ENCODE results near the gene SOBP.

Gene SOBP

DNA sequence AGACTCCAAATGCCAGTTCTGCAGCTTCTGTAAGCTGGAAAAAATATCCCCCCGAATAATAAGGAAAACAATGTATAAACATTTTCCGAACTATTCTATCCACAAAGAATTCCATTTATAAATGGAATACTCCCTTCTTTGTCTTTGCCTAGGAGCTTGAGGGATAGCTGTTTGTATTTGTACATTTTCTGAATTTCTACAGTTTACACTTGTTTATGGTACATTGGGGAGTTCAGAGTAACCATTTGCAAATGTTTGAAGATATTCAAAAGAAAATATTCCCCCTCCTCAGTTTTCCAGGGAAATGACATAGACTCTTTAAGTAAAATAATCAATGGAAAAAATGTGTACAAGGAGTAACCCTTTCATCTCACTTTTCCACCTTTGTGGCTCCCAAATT lies 149.6 kb downstream of the SOBP start:
- DNase-seq (ENCODE audit: low read depth in 2 of 2), result no peak

DNA sequence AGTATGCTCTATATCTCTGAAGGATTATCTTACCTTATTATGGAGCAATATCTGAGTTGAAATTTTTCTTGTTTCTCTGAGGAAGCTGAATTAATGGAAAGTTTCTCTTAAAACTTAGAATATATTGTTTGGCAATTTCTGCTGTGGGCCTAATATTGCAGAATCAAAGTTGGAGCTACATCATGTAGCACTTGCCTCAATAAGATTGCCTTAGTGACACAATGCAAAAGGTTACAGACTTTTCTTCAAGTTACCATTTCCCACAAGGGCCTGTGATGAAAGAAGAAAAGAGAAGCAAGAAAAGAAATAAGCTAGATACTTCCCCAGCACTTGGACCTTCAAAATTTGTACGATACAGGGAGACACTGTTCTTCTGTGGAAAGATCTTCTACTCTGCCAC lies 151.2 kb downstream of the SOBP start:
- no peak for DNase-seq (ENCODE audit: low read depth in 2 of 2)

DNA sequence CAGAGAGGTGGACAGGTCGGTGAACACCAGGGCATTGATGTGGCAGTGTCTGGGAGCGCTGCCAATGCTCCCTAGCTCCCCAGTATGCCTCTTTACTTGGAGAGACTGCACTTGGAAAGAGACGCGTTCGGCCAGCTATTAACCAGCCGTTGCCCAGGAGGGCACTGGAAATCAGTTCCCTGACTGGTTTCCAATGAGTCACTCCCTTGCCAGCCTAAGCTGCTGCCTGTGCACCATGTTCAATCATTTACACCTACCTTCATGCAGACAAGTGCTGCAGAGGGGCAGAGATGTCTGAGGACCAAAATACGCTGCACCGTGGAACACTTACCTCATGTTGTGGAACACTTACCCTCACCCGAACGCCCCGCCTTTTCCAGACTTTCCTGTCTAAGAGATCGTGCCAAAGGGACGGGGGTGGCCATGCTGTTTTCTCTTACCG lies 151.6 kb downstream of the SOBP start:
- no peak for DNase-seq (ENCODE audit: low read depth in 2 of 2)

DNA sequence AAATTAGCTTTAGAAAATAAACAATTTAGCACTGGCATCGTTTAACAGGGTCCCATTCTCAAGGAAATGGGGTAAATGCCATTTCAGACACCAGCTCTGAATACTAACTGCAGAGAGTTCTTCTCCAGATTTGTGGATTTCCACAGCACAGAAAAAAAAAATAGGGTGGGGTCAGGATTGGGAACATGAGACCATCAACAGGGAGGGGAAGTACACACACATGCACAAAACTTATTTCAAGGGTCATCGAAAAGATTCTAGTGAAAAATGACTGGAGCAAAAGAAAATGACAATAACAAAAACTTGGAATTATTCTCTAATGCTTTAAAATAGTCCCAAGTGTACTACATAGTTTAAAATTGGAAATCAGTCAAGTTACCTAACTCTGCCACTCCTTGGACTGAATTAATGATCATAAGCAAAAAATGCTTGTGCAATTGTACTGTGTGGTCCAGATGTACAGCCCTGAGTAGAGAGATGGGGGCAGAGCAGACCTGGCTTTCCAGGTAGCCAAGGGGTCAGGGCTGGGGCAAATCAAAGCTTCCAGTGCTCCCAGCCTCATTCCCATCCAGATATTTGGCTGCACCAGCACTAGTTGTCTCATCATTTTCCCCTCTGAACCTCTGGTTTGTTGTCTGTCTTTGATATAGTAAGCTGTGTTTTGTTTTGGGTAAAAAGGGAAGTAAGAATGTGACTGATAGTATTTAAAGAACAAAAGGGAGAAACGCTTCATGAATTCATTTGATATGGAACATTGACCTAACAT lies 152.4 kb downstream of the SOBP start:
- no peak for DNase-seq (ENCODE audit: low read depth in 2 of 2)

DNA sequence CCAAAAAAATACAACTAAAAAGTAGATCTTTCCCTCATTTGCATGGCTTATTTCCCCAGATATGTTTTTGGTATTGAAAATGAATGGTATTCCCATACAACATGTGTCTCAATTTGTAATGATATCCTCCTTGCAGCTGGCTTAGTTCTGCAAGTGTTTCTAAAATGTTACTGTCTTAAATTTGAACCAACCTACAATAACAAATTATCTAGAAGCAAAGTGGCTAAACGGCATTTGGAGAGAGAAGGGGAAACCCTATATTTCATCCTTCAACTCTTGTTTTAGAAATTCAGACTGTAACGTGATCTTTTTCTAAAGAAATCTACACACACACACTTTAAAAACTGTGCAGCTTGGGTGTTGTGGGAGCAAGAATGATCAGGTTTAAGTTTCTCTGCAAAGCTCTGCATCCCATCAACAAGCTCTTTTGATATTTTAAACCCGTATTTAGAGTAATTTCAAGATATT lies 153.0 kb downstream of the SOBP start:
- DNase-seq (ENCODE audit: low read depth in 2 of 2), result no peak

DNA sequence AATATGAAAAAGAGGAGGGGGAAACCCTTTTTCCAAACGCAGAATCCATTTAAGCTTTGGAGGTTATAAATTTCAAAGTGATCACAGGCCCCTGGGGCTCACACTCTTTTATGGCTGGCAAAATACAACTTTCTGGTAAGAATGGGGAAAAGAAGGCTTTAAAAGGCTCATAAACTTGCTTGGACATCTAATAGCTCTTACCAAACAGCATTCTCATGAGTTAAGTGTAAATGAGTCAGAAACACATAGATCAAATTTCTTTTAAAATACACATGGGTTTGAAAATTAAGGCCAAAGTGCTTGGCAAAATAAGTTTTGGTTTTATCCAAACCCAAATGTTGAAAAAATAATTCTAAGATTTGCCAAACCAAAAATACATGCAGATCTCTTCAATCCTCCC lies 154.6 kb downstream of the SOBP start:
- DNase-seq (ENCODE audit: low read depth in 2 of 2), result no peak

DNA sequence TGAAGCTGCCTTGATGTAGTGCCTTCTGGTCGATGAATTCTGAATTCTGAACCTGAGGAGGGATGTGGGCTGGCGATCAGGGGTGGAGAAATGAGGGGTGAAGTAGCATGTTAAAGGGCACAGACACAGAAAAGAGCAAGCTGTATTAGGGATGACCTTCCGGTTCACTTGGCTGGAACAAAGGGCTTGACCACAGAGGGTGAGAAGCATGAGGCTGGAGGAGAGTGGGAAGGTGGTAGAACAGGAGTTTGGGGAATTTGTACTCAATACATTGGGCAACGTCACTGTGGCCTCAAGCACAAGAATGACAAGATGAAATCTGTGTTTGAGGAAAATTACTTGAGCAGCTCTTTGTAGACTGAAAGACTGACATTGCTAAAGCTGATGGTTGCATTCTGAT lies 155.8 kb downstream of the SOBP start:
- DNase-seq (ENCODE audit: low read depth in 2 of 2), result no peak

DNA sequence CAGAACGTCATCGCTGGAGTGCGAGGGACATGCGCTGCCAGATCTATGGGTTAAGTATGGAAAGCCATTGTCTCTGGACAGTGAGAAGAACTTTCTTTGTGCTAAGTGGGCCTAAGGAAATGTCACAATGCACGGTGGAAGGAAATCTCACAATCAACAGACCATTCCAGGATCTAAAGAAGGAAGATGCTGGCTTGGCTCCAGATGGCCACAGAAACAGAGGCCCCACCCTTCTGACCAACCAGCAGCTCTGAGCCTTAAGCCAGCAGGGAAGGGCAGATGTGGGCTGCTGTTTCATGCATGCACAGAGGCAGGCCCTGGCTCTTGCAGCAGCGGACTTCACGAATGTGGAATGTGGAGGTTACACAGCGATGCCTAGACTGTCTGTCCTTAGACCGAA lies 156.3 kb downstream of the SOBP start:
- no peak for DNase-seq (ENCODE audit: low read depth in 2 of 2)

DNA sequence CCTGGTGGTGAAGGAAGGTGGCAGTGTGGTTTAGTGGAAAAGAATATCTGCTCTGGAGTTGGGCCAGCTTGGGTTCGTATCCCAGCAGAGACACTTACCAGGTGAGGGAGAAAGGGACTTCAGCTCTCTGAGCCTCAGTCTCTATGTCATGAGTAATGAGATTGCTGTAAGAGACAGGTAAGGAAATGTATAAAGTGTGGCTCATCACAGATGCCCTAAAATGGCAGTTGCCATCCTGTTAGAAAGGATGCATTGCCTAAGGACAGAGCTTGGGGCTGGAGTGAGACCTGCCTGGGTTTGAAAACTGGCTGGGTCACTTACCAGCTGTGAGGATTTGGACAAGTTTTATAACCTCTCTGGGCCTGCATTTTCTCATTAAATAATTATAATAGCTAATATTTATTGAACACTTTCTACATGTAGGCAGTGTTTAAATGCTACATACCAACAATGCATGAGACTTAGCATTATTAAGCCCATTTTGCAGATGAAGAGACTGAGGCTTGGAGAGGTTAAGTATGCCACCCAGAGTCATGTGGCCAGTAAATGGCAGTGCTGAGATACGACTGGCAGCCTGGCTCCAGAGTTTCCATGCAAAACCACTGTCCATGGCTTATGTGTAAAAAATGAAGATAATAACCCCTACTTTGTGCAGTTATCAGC lies 157.0 kb downstream of the SOBP start:
- no peak for DNase-seq (ENCODE audit: low read depth in 2 of 2)

DNA sequence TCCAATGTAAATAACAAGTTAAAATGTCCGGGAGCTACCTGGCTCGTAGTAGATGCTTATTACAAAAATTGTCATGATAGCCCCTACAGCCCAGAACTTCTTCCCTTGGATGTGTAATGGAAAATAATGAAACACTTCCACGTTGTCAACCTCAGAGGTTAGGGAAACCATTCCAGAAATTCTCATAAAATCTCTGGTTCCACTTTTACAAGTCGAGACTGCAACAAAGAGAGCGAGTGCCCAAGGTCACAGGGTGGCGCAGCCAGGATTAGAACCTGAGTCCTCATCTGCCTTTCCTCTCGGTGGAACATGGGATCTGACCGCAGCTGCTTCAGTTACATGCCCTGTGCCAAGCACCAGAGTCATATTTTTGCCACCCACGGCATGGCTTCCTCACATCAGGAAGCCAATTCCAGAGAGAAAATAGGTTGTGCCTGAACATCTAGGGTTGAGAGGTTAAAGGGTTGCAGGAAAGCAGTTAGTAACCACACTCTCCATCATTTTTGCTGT lies 157.6 kb downstream of the SOBP start:
- no peak for DNase-seq (ENCODE audit: low read depth in 2 of 2)

DNA sequence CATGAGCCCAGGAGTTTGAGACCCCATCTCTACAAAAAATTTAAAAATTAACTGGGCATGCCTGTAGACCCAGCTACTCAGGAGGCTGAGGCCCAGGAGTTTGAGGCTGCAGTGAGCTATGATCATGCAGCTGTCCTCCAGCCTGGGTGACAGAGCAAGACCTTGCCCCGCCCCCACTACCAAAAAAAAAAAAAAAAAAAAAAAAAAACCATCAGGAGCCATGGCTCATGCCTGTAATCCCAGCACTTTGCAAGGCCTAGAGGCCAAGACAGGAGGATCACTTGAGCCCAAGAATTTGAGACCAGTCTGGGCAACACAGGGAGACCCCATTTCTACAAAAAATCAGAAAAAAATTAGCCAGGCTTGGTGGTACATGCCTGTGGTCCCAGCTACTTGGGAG lies 159.1 kb downstream of the SOBP start:
- no peak for DNase-seq (ENCODE audit: low read depth in 2 of 2)

DNA sequence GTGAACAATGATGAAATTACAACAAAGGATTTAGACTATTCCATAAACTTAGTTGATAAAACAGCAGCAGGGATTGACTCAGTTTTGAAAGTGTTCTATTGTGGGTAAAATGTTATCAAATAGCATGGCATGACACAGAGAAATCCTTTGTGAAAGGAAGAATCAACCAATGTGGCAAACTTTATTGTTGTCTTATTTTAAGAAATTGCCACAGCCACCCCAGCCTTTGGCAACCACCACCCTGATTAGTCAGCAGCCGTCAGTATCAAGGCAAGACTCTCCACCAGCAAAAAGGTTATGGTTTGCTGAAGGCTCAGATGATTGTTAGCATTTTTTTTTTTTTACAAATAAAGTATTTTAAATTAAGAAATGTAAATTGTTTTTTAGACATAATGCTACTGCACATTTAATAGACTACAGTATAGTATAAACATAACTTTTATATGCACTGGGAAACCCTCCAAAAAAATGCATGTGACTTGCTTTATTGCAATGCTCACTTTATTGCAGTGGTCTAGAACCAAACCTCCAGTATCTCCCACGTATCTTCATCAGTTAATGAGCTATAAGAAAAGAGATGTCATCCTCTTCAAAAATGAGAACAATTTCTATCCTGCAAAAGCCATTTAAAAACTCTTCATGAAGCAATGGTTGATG lies 162.7 kb downstream of the SOBP start:
- no peak for DNase-seq (ENCODE audit: low read depth in 2 of 2)

DNA sequence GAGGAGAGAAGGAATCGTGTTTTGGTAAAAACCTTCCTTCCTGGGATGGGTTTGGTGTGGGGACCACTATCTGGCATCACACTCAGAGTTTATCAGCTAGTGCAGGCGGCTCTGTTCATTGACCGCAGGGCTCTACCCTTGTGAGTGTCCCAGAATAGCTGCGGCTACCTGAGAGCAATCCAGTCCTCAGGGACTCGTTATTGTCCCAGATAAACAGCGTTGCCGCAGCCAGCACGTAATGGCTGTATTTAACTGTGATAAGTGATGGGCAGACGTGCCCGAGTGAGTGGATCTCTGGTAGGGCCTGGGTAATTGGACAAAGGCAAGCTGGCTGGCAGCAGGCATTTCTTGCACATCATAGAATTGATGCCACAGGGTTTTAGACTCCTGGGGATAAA lies 163.3 kb downstream of the SOBP start:
- DNase-seq (ENCODE audit: low read depth in 2 of 2), result no peak

DNA sequence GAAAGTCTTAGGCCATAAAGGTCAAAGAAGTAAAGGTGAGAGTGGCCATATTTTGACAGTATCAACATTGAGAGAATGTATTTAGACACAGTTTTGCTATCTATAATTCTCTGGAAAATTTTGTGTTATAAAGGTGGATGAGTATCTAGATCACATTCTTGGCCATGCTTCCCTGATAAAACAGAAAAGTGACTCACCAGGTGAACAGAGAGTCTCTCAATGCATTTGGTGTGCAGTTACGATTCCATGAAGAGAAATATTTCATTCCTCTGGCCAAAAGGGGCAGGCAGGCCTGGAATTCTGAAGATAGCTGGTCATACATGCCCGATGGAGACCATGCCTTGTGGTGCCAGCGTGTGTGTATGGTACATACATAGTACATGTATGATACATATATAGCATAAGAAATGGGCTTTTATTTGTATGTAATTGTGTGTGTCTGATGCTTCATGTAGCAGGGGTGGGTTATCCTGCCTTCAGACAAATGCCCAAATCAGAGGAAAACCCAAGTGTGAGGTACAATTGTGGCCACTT lies 164.0 kb downstream of the SOBP start:
- no peak for DNase-seq (ENCODE audit: low read depth in 2 of 2)

DNA sequence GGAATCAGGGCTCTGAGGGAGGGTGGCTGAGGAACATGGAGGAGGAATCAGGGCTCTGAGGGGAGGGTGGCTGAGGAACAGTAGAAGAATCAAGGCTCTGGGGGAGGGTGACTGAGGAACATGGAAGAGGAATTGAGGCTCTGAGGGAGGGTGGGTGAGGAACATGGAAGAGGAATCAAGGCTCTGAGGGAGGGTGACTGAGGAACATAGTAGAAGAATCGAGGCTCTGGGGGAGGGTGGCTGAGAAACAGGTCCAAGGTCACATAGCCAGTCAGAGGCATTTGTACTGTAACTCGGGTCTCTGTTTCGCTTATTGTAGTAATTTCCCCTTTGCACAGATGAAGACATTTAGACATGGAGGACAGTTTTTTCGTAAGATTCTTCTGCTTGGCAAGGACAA lies 164.8 kb downstream of the SOBP start:
- DNase-seq (ENCODE audit: low read depth in 2 of 2), result no peak

DNA sequence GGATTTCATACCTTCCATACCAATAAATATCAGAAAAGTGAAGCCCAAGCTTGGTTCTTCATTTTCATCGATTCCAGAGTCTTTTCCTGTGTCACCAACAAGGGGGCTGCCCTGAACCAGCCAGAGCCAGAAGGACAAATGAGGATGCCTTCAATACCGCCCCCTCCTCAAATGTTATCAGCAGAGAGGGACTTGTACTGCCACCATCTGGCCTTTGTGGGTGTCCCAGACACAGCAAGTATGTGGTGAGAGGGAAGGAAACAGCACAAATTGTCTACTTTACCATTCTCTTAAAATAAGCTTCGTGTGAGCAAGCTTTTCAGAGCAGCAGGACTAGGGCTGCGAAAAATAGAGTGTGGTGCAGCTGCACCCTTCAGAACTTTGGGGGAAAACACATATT lies 165.3 kb downstream of the SOBP start:
- no peak for DNase-seq (ENCODE audit: low read depth in 2 of 2)

DNA sequence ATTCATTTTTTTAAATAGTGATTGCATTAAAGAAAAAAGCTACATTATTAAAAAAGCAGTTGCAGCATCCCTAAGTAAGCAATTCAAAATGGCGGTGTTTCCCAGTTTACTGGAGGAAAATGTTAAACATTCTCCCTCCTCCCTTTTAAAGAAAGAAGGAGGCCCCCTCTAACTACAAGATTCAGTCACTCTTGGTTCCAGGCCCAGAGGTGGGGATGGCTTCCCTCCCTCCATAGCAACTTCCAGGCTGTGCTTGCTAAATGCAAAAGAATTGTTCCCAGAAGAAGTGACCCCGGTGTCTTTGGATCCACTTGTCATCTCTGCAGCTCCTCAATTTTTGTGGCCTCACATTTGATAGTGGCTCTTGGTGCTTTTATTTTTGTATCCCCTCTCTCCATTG lies 165.9 kb downstream of the SOBP start:
- DNase-seq (ENCODE audit: low read depth in 2 of 2), result no peak

DNA sequence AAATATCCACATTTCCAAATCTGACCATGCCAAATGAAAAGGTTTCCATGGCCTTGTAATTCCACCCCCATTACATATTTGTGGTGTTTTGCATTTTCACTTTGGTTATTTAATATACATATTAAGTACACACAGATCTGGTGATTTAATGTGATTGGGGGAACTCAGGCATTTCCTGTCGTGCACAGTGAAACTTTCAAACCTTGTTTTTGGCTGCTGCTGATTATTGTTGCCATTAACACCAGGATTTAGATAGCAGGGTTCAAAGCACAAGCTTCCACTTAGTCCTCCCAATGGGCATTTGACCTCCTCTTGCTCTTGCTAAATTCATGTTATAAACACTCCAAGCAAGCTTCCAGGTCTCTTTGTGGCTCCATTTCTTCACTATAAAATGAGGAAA lies 166.5 kb downstream of the SOBP start:
- no peak for DNase-seq (ENCODE audit: low read depth in 2 of 2)

DNA sequence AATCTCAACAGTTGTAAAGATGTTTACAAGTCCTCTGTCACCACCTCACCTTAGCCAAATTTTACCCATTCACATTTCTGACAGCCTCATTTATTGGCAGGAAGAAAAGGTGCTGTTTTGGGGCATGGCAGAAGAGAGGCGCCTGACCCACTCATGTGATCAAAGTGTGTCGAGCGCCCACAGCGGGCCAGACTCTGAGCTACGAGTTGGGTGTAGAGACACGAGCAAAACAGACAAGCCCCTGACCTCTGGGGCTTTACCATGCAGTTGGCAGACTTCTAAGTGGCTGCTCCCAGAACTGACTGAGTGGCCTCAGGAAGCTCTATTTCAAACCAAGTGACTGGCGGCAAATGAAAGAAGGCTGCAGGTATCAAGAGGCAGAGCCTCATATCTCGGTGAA lies 167.0 kb downstream of the SOBP start:
- DNase-seq (ENCODE audit: low read depth in 2 of 2), result no peak

DNA sequence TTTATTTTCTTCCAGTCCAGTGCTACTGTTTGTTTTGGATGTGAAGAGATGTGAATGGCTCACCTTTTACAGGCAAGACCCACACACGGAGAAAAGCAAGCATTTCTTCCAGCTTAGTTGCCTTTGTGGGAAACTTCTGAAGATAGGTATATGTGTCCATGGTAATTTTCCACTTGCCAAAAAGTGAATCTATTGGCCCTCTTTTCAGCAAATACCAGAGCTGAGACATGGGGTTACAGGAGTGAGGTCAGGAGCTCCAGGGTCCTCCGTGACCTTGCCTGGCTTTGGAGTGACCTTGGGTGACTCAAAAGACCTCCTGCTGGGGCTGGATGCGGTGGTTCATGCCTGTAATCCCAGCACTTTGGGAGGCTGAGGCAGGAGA lies 167.4 kb downstream of the SOBP start:
- DNase-seq (ENCODE audit: low read depth in 2 of 2), result no peak

DNA sequence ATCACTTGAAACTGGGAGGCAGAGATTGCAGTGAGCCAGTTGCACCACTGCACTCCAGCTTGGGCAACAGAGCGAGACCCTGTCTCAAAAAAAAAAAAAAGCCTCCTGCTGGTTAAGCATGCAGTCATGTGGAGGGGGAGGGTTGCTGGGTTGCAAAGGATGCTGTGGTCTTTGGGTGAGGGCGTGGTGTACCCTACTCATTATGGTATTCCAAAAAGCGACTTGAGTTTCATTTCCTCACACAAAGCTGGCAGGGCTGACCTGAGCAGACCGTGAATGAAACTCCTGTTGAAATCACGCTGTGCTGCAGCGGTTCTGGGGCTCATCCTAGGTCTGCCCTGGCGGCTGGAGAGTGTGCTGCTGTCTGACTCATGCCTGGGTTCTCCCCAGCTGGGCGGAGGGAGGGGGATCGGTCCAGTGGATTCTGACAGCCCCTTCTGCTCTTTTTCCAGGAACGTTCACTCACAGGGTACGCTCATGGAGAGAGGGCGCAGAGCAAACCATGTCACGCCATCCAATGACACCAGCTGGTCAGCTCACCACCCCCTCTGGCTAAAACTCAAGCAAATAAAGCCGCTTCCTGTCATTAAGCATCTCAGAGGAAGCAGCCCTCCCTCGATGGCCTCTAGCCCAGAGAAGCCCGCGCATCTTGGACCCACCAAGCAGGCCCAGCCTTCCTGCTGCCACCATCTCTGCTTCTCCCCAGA lies 168.0 kb downstream of the SOBP start:
- peak in 1 of 2 experiments; percentile 37 for DNase-seq (ENCODE audit: low read depth in 2 of 2)

Data from stimulated activated CD4-positive, alpha-beta T cell treated with anti-CD3 and anti-CD28 coated beads, Interleukin-12 subunit alpha, Interleukin-12 subunit beta, amount 100 ng/mL, for 24 hours (primary cell).